Stomach (tissue), 9 donors: Measurements from ENCODE around the gene PIP4K2C. TPM values are rescaled to one million over a fixed set of nuclear protein-coding genes. Genes with fewer than 3 reads are reported as not detected.

Experiments
- DNase-seq, 2 donors: peaks; one replicate each; pipeline versions ENCODE4 v3.0.0 to v3.0.0-alpha.2; 2013 to 2019
- H3K27ac ChIP-seq, 5 donors: fragments of 200-600 bp in 4 of 5; sonication (generic) in 4 of 5; one replicate each; pipeline ENCODE4 v1.5.1; 2013 to 2019; ENCODE audit warnings: mild to moderate bottlenecking in 1 of 5, moderate library complexity in 1 of 5
- H3K27me3 ChIP-seq, 3 donors: fragments of 200-600 bp; sonication (generic); one replicate each; pipeline ENCODE4 v1.5.1; 2017 to 2019; ENCODE audit warnings: mixed run types in 1 of 3
- H3K36me3 ChIP-seq, 4 donors: fragments of 200-600 bp; sonication (generic); 1 replicate in 3 of 4; 2 replicates in 1 of 4; pipeline ENCODE4 v1.5.1; 2016 to 2019
- H3K4me1 ChIP-seq, 4 donors: fragments of 200-600 bp; sonication (generic); one replicate each; pipeline ENCODE4 v1.5.1; 2016 to 2019
- H3K4me3 ChIP-seq, 4 donors: fragments of 200-600 bp; sonication (generic) in 3 of 4; one replicate each; pipeline ENCODE4 v1.5.1; 2016 to 2019; ENCODE audit warnings: mild to moderate bottlenecking in 1 of 4
- H3K9me3 ChIP-seq, 4 donors: fragments of 200-600 bp; sonication (generic); one replicate each; pipeline ENCODE4 v1.5.1; 2016 to 2019
- EP300 ChIP-seq: sonication (generic); formaldehyde crosslinking; IDR thresholded peaks from one replicate; pipeline ENCODE4 v1.6.1; 2017; ENCODE audit warnings: antibody characterized with exemption
- POLR2A ChIP-seq, 4 donors: fragments of 450-650 bp; IDR thresholded peaks; one replicate each; pipeline ENCODE4 v1.6.1; 2016; ENCODE audit warnings: antibody characterized with exemption in 4 of 4, control low read depth in 2 of 4, mild to moderate bottlenecking in 1 of 4, moderate library complexity in 1 of 4
- POLR2AphosphoS5 ChIP-seq, 3 donors: sonication (generic); formaldehyde crosslinking; IDR thresholded peaks; one replicate each; pipeline ENCODE4 v1.6.1; 2016; ENCODE audit warnings: antibody characterized with exemption in 3 of 3
- WGBS, 5 donors: extraction: QIAGEN DNeasy Blood & Tissue Kit in 3 of 5; methylation state at CpG; one replicate each; pipeline versions ENCODE4 v1.1.5 to v1.1.7; 2013 to 2018; 5-methylcytosine and 5-hydroxymethylcytosine counted together
- intact Hi-C: fragments of 100-400 bp; cut with DNase I; formaldehyde crosslinking; loops from one replicate; pipeline ENCODE4 v1.15.1; 2023; ENCODE audit warnings: low total_unique reads
- polyA plus RNA-seq, 3 donors: library from polyadenylated mRNA; stranded (reverse); fragments of 200-250 nt; gene quantifications; one replicate each; pipeline ENCODE4 v1.2.3, GENCODE V29; 2013
- total RNA-seq, 5 donors: library from RNA; depleted of rRNA; stranded (reverse); fragments of >200 nt; gene quantifications; one replicate each; pipeline versions ENCODE4 v1.1.0 to v1.2.3, GENCODE V29; 2014 to 2016
- TF ChIP-seq, protein P1 (sequence below), 7 experiments: fragments of 450-650 bp in 4 of 7; fragments of 200-600 bp in 3 of 7; sonication (generic) in 3 of 7; IDR thresholded peaks; one replicate each; pipeline ENCODE4 v1.5.1; 2016 to 2019; ENCODE audit warnings: antibody characterized with exemption in 7 of 7, control low read depth in 2 of 7, mild to moderate bottlenecking in 1 of 7
- donor health status: healthy with polysubstance abuse.
- donor health status: Bipolar disorder and iron deficiency.
- donor health status: healthy.

The PIP4K2C gene
- total and polyA plus RNA-seq, 8 donors: 14.1 to 116 (median 35.5) TPM

GRCh38 chr12:57591782-57592325 lies 862 bp downstream of the PIP4K2C start:
- H3K27ac ChIP-seq: peak overlapping the region; percentile 82 to 90 (median 83)

DNA sequence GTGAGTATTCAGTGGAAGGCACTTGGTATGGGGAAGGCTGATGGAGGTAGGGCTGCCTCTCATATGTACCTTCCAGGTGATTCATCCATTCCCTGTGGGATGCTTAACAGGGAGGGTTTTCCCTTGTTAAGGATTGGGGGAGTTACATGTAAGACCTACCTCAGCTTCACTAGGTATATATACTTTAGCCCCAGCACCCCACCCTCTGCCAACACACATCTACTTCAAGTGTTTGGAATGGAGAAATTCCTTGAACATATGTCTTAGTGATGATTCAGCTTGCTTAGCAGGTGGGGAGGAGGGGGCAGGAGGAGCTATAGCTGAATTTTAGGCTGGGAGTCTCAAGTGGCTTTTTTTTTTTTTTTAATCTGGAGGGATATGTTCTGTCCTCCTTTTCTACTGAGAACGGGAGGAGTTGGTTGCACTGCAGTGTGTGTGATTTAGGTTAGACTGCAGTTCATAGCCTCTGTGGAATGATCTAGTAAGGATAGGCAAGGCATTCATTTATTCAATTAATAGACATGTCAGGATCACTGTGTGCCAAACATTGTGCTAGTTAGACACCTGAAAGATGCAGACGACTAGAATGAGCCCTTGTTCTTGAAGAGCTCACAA lies 1.7 kb downstream of the PIP4K2C start:
- H3K4me3 ChIP-seq: peak overlapping the region in 2 of 4 donors; percentile 70 to 84

More at GRCh38 chr12:57591782-57592325, 862 bp downstream of the PIP4K2C start:
- Histone ChIP-seq H3K4me3 (peak overlapping the region; percentile 70 to 88 (median 78)), H3K36me3 (peaks cover 7 to 31% (median 28%) of the 10 kb centered on the region in 4 donors), H3K4me1 (peaks cover 22 to 31% (median 26%) of the 10 kb centered on the region in 4 donors), H3K27me3 (peaks cover 0 to 4% (median 0%) of the 10 kb centered on the region in 3 donors), H3K9me3 (no peaks in the 10 kb centered on the region)
- intact Hi-C loops: no loop called here
- DNase-seq: peak; percentile 34 to 63
- TF ChIP-seq POLR2A (IDR thresholded peaks at IDR 0.05) (no peak), EP300 (no peak), POLR2AphosphoS5 (IDR thresholded peaks at IDR 0.05) (no peak)
- TF ChIP-seq, protein P1, sequence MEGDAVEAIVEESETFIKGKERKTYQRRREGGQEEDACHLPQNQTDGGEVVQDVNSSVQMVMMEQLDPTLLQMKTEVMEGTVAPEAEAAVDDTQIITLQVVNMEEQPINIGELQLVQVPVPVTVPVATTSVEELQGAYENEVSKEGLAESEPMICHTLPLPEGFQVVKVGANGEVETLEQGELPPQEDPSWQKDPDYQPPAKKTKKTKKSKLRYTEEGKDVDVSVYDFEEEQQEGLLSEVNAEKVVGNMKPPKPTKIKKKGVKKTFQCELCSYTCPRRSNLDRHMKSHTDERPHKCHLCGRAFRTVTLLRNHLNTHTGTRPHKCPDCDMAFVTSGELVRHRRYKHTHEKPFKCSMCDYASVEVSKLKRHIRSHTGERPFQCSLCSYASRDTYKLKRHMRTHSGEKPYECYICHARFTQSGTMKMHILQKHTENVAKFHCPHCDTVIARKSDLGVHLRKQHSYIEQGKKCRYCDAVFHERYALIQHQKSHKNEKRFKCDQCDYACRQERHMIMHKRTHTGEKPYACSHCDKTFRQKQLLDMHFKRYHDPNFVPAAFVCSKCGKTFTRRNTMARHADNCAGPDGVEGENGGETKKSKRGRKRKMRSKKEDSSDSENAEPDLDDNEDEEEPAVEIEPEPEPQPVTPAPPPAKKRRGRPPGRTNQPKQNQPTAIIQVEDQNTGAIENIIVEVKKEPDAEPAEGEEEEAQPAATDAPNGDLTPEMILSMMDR (IDR thresholded peaks at IDR 0.05): no peak
- WGBS, 5 donors: 19 to 42% (median 26%) methylated on average over 10 of the region's 10 CpGs

GRCh38 chr12:57593187-57593586 lies 2.2 kb downstream of the PIP4K2C start:
- 59 to 88% (median 68%) methylated on average over 4 of the region's 4 CpGs for WGBS, 5 donors
- intact Hi-C loops: no loop called here
- no peak for TF ChIP-seq POLR2A (IDR thresholded peaks at IDR 0.05)
- TF ChIP-seq, protein P1 (IDR thresholded peaks at IDR 0.05): no peak
- no peak for TF ChIP-seq POLR2AphosphoS5 (IDR thresholded peaks at IDR 0.05)
- TF ChIP-seq EP300: no peak
- Histone ChIP-seq H3K27ac (peak overlapping the region in 1 of 5 donors; percentile 87), H3K4me3 (no peak overlapping the region), H3K27me3 (no peaks in the 10 kb centered on the region), H3K9me3 (no peaks in the 10 kb centered on the region), H3K36me3 (peaks cover 12 to 44% (median 41%) of the 10 kb centered on the region in 4 donors), H3K4me1 (peaks cover 22 to 31% (median 26%) of the 10 kb centered on the region in 4 donors)
- no peak for DNase-seq

More for the DNA sequence above, 1.7 kb downstream of the PIP4K2C start:
- intact Hi-C loops: no loop called here
- DNase-seq: peak in 1 of 2 donors; percentile 45
- H3K27me3 ChIP-seq: peaks cover 0 to 4% (median 0%) of the 10 kb centered on the region in 3 donors
- peaks cover 8 to 39% (median 36%) of the 10 kb centered on the region in 4 donors for H3K36me3 ChIP-seq
- peak overlapping the region in 2 of 5 donors; percentile 82 to 87 for H3K27ac ChIP-seq
- peak in 1 of 3 donors; percentile 34 for TF ChIP-seq POLR2AphosphoS5 (IDR thresholded peaks at IDR 0.05)
- TF ChIP-seq, protein P1 (IDR thresholded peaks at IDR 0.05): no peak
- no peak for TF ChIP-seq EP300
- peaks cover 22 to 31% (median 26%) of the 10 kb centered on the region in 4 donors for H3K4me1 ChIP-seq
- H3K9me3 ChIP-seq: no peaks in the 10 kb centered on the region
- 45 to 72% (median 49%) methylated on average over 2 of the region's 2 CpGs for WGBS, 5 donors

- Histone ChIP-seq H3K4me3 (no peak overlapping the region), H3K4me1 (peaks cover under 1 to 22% (median 21%) of the 10 kb centered on the region in 4 donors), H3K36me3 (peaks cover 39 to 73% (median 71%) of the 10 kb centered on the region in 4 donors), H3K27me3 (peaks cover 0 to 9% (median 0%) of the 10 kb centered on the region in 3 donors), H3K27ac (no peak overlapping the region), H3K9me3 (no peaks in the 10 kb centered on the region)
- intact Hi-C loops: no loop called here
- no peak for DNase-seq
- WGBS, 5 donors: 66 to 81% (median 70%) methylated on average over 2 of the region's 2 CpGs
- TF ChIP-seq POLR2AphosphoS5 (IDR thresholded peaks at IDR 0.05): no peak
- TF ChIP-seq EP300: no peak
- TF ChIP-seq, protein P1 (IDR thresholded peaks at IDR 0.05): no peak
- no peak for TF ChIP-seq POLR2A (IDR thresholded peaks at IDR 0.05)
Measured at GRCh38 chr12:57600395-57600794, 9.4 kb downstream of the PIP4K2C start.
